GM12878 (cell line): ENCODE measurements around the gene GNAI2. TPM values are rescaled to one million over a fixed set of nuclear protein-coding genes. Genes with fewer than 3 reads are reported as not detected.
"Not testable (repeated sequence)": the region's sequence is repeated elsewhere in the genome, so short reads cannot be mapped to it uniquely, and the experiment has no call there.

Source experiments
- ATAC-seq: fragments of 200-7000 bp; cut with Tn5 transposase; 3 replicates; pipeline ENCODE4 v1.9.1; 2020; ENCODE audit warnings: mild to moderate bottlenecking, moderate library complexity
- BruUV-seq: library from RNA; stranded (reverse); fragments of 400-500 nt; replicated peaks from 2 replicates; lab custom pipeline; 2021; lab: Mats Ljungman, UMichigan
- CTCF ChIA-PET: fragments of 300-600 bp; sonication (Branson Sonifier 250); formaldehyde crosslinking; extraction: SDS; loops from one replicate; lab custom pipeline; 2021; ENCODE audit warnings: inconsistent platforms; lab: Yijun Ruan, JAX
- POLR2A ChIA-PET: fragments of 350-600 bp; formaldehyde crosslinking; extraction: SDS; loops from one replicate; lab custom pipeline; 2021; ENCODE audit warnings: inconsistent platforms; lab: Charles Lee
- RAD21 ChIA-PET: fragments of 300-600 bp; sonication (Branson Sonifier 250); formaldehyde crosslinking; loops from one replicate; lab custom pipeline; 2023; ENCODE audit warnings: antibody characterized with exemption; ENCODE audit not compliant: unreplicated experiment; lab: Charles Lee
- SMC1A ChIA-PET: fragments of 300-600 bp; sonication (Branson Sonifier 250); formaldehyde crosslinking; loops from one replicate; lab custom pipeline; 2023; ENCODE audit not compliant: unreplicated experiment, uncharacterized antibody; lab: Charles Lee
- DNase-seq: peaks from one replicate; pipeline ENCODE4 v3.0.0-alpha.2; 2011; ENCODE audit warnings: low read depth, low spot score
- FAIRE-seq: peaks from 3 replicates; lab custom pipeline; 2011; peaks lifted over from hg19 to GRCh38; lab: Jason Lieb, UNC
- H2AFZ ChIP-seq: 2 replicates; pipeline ENCODE4 v1.6.0; 2011; ENCODE audit warnings: low read depth, low read length, control low read depth; ENCODE audit not compliant: control insufficient read depth
- H3K27ac ChIP-seq: 2 replicates; pipeline ENCODE4 v1.5.1; 2011; ENCODE audit warnings: control low read depth; ENCODE audit not compliant: control insufficient read depth, insufficient read depth
- H3K27me3 ChIP-seq, 2 experiments: replicated peaks in 1 of 2; 2 replicates each; pipeline versions ENCODE4 v1.6.0 to v1.6.1; 2011; ENCODE audit warnings: low read length in 1 of 2; ENCODE audit not compliant: control insufficient read depth in 2 of 2, insufficient read depth in 2 of 2
- H3K36me3 ChIP-seq, 2 experiments: 2 replicates each; pipeline ENCODE4 v1.5.1; 2011; ENCODE audit warnings: low read length in 1 of 2; ENCODE audit not compliant: control insufficient read depth in 2 of 2, insufficient read depth in 2 of 2
- H3K4me1 ChIP-seq: 2 replicates; pipeline ENCODE4 v1.6.1; 2011; ENCODE audit warnings: mild to moderate bottlenecking, low read length, moderate library complexity, mixed read lengths; ENCODE audit not compliant: control insufficient read depth, insufficient read depth
- H3K4me2 ChIP-seq: 2 replicates; pipeline ENCODE4 v1.6.0; 2011; ENCODE audit warnings: control low read depth; ENCODE audit not compliant: control insufficient read depth, insufficient read depth
- H3K4me3 ChIP-seq: fragments of 200-600 bp; sonication (generic); 2 replicates; pipeline ENCODE4 v1.5.1; 2016
- H3K79me2 ChIP-seq: 2 replicates; pipeline ENCODE4 v1.6.0; 2011; ENCODE audit warnings: low read length; ENCODE audit not compliant: control insufficient read depth, insufficient read depth
- H3K9ac ChIP-seq: 2 replicates; pipeline ENCODE4 v1.8.0; 2011; ENCODE audit warnings: low read length, control low read depth, mixed read lengths; ENCODE audit not compliant: control insufficient read depth, insufficient read depth
- H3K9me3 ChIP-seq: replicated peaks from 3 replicates; pipeline ENCODE4 v1.5.1; 2011; ENCODE audit warnings: mild to moderate bottlenecking, low read length; ENCODE audit not compliant: control insufficient read depth, insufficient read depth
- H4K20me1 ChIP-seq: 2 replicates; pipeline ENCODE4 v1.6.0; 2011; ENCODE audit not compliant: control insufficient read depth, insufficient read depth
- EED ChIP-seq: sonication (generic); IDR thresholded peaks from 2 replicates; pipeline ENCODE4 v1.6.1; 2016; ENCODE audit warnings: antibody characterized with exemption, low read depth
- NBN ChIP-seq: fragments of 450-650 bp; IDR thresholded peaks from 2 replicates; pipeline ENCODE4 v1.6.1; 2016
- POLR2A ChIP-seq: IDR thresholded peaks from 2 replicates; pipeline ENCODE4 v1.6.1; 2011; ENCODE audit warnings: low read depth, mild to moderate bottlenecking, low read length
- WGBS: methylation state at CpG from one replicate; pipeline ENCODE4 v1.1.6; 2016; ENCODE audit warnings: low lambda C conversion rate; ENCODE audit not compliant: insufficient replicate concordance, insufficient coverage; ENCODE audit errors: missing lambda C conversion rate; 5-methylcytosine and 5-hydroxymethylcytosine counted together
- in situ Hi-C: fragments of 300-500 bp; cut with MboI; formaldehyde crosslinking; loops from 9 replicates; pipeline ENCODE4 v1.14.3; 2018; ENCODE audit warnings: mixed read lengths
- intact Hi-C: fragments of 100-400 bp; cut with micrococcal nuclease; formaldehyde crosslinking; loops from one replicate; pipeline ENCODE4 v1.14.2; 2022; ENCODE audit not compliant: unreplicated experiment
- polyA plus RNA-seq, 11 experiments: library from polyadenylated mRNA; depleted of rRNA in 4 of 11; unstranded in 6 of 11; stranded (reverse) in 5 of 11; fragments of >200 nt; fragmentation: Nextera tagmentation in 4 of 11; fragmentation: Illumina TruSeq in 1 of 11; extraction: Ambion mirVana in 4 of 11; extraction: Trizol in 1 of 11; gene quantifications; 1 replicate in 1 of 11; 2 replicates in 10 of 11; pipeline versions ENCODE4 v1.2.1 to v1.2.3, GENCODE V29; 2011 to 2016; ENCODE audit warnings: inconsistent platforms in 2 of 11, missing spikeins in 2 of 11, low read depth in 1 of 11
- total RNA-seq, 4 experiments: library from RNA; depleted of rRNA in 3 of 4; stranded (reverse); fragments of >200 nt in 3 of 4; fragmentation: Illumina TruSeq in 1 of 4; extraction: Trizol in 1 of 4; gene quantifications; 2 replicates each; pipeline versions ENCODE4 v1.2.1 to v1.2.3, GENCODE V29; 2013 to 2021

The GNAI2 gene
- total and polyA plus RNA-seq, 10 of the 15 experiments (the other 5 are each of a cell fraction or from before 2014, with no cell fraction given) = 5.0 to 346 (median 237) TPM

- H3K4me2 ChIP-seq, RAD21 ChIA-PET, H3K27ac ChIP-seq, BruUV-seq, H2AFZ ChIP-seq, H3K27me3 ChIP-seq, in situ Hi-C loops, CTCF ChIA-PET, H3K79me2 ChIP-seq, SMC1A ChIA-PET, intact Hi-C loops, ATAC-seq, H4K20me1 ChIP-seq, H3K4me3 ChIP-seq, DNase-seq, H3K9me3 ChIP-seq, FAIRE-seq, H3K4me1 ChIP-seq, H3K9ac ChIP-seq: not testable (repeated sequence)
- H3K36me3 ChIP-seq = peaks cover 0 to 17% of the 10 kb centered on the region in 2 experiments; a peak in 3 of 4 replicates
- POLR2A ChIA-PET = interaction anchor here (1.0 kb wide), 1 partner anchor 15 kb away, joined by 3 read pairs; the partner anchor contains the start of genes HYAL3 and NAA80
- 89% methylated on average over 6 of the region's 6 CpGs for WGBS
Observed at GRCh38 chr3:50284121-50284520, 48.1 kb downstream of the GNAI2 start.

- no peaks in the 10 kb centered on the region for H3K27me3 ChIP-seq
- CTCF ChIA-PET = no interaction called here
- POLR2A ChIA-PET = no interaction called here
- in situ Hi-C loops = no loop called here
- H3K4me3 ChIP-seq = no peak overlapping the region
- RAD21 ChIA-PET = no interaction called here
- H3K4me2 ChIP-seq = no peak overlapping the region
- TF ChIP-seq NBN (no peak), POLR2A (peak; percentile 67; the same call in 1 of the 2 replicates), EED (no peak)
- DNase-seq (no peak), FAIRE-seq (no peak), ATAC-seq (no peak)
- peaks cover 15% of the 10 kb centered on the region for H3K79me2 ChIP-seq
- intact Hi-C loops = no loop called here
- H3K4me1 ChIP-seq = peaks cover 3% of the 10 kb centered on the region; the same call in 1 of the 2 replicates
- no peak overlapping the region for H2AFZ ChIP-seq
- peaks cover 0 to 28% of the 10 kb centered on the region in 2 experiments; a peak in 3 of 4 replicates for H3K36me3 ChIP-seq
- no peak overlapping the region for H3K9ac ChIP-seq
- no TSS peak for BruUV-seq
- no peaks in the 10 kb centered on the region for H3K9me3 ChIP-seq
- SMC1A ChIA-PET = no interaction called here
- 94% methylated on average over 28 of the region's 28 CpGs for WGBS
- no peaks in the 10 kb centered on the region for H4K20me1 ChIP-seq
- H3K27ac ChIP-seq = no peak overlapping the region
Observed at GRCh38 chr3:50286322-50287227, 50.6 kb downstream of the GNAI2 start.
